H1 (cell line): ENCODE data around the gene C15orf62.

ENCODE experiments used
- POLR2AphosphoS5 ChIP-seq: IDR thresholded peaks from 2 replicates; pipeline ENCODE4 v1.6.1; 2011; ENCODE audit warnings: low read depth, low read length
- RAD21 ChIP-seq, 2 experiments: IDR thresholded peaks in 1 of 2; conservative IDR thresholded peaks in 1 of 2; 2 replicates each; pipeline ENCODE4 v1.6.1; 2011; ENCODE audit warnings: low read depth in 2 of 2, low read length in 2 of 2, improper control_type of control experiment in 1 of 2, inconsistent platforms in 1 of 2, mild to moderate bottlenecking in 1 of 2, moderate library complexity in 1 of 2
- RFX5 ChIP-seq: IDR thresholded peaks from 2 replicates; pipeline ENCODE4 v1.6.1; 2011; ENCODE audit warnings: low read depth, low read length, improper control_type of control experiment, borderline replicate concordance
- SIX5 ChIP-seq: IDR thresholded peaks from 2 replicates; pipeline ENCODE4 v1.6.1; 2011; ENCODE audit warnings: mild to moderate bottlenecking, low read depth, low read length
- SUZ12 ChIP-seq: fragments of 200-600 bp; sonication (generic); IDR thresholded peaks from 2 replicates; pipeline ENCODE4 v1.6.1; 2012; ENCODE audit warnings: mild to moderate bottlenecking, inconsistent platforms, low read length, moderate library complexity, mixed read lengths
- TCF12 ChIP-seq: IDR thresholded peaks from 2 replicates; pipeline ENCODE4 v1.6.1; 2011; ENCODE audit warnings: low read depth, mild to moderate bottlenecking, low read length
- USF2 ChIP-seq: IDR thresholded peaks from 2 replicates; pipeline ENCODE4 v1.6.1; 2011; ENCODE audit warnings: low read length, improper control_type of control experiment

GRCh38 chr15:40803688-40804087, 33.9 kb downstream of the C15orf62 start:
- TF ChIP-seq USF2 (no peak), RAD21 (IDR thresholded peaks at IDR 0.05 in 1 of 2, conservative IDR thresholded peaks at IDR 0.05 in 1 of 2; ENCODE audit: low read depth in 2 of 2, low read length in 2 of 2) (no peak), SUZ12 (no peak), POLR2AphosphoS5 (no peak), RFX5 (no peak), TCF12 (no peak), SIX5 (no peak)
